ENCODE data around the gene FNDC3B.

FNDC3B gene

DNA sequence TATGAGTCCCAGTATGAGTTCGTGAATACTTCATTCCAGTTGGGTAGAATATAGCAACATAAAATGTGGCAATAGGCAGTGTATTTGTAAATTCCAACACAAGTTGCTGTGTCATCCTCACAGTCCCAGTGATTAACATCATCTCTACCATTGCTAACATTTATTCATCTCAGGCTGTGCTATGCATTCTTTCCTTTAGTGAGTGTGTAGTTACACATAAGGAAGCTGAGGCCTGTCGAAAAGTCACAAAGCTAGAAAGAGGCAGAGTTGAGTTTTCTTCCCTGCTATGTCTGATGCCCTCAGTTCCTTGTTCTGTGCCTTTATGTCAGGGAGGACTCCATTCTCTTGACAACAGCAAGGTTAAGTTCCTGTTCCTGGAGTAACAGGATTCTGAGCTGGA lies 96.4 kb downstream of the FNDC3B start:
- TF ChIP-seq, protein P1, sequence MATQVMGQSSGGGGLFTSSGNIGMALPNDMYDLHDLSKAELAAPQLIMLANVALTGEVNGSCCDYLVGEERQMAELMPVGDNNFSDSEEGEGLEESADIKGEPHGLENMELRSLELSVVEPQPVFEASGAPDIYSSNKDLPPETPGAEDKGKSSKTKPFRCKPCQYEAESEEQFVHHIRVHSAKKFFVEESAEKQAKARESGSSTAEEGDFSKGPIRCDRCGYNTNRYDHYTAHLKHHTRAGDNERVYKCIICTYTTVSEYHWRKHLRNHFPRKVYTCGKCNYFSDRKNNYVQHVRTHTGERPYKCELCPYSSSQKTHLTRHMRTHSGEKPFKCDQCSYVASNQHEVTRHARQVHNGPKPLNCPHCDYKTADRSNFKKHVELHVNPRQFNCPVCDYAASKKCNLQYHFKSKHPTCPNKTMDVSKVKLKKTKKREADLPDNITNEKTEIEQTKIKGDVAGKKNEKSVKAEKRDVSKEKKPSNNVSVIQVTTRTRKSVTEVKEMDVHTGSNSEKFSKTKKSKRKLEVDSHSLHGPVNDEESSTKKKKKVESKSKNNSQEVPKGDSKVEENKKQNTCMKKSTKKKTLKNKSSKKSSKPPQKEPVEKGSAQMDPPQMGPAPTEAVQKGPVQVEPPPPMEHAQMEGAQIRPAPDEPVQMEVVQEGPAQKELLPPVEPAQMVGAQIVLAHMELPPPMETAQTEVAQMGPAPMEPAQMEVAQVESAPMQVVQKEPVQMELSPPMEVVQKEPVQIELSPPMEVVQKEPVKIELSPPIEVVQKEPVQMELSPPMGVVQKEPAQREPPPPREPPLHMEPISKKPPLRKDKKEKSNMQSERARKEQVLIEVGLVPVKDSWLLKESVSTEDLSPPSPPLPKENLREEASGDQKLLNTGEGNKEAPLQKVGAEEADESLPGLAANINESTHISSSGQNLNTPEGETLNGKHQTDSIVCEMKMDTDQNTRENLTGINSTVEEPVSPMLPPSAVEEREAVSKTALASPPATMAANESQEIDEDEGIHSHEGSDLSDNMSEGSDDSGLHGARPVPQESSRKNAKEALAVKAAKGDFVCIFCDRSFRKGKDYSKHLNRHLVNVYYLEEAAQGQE (IDR thresholded peaks at IDR 0.05; ENCODE audit: low read depth) = no peak
- TF ChIP-seq ZBTB7A (IDR thresholded peaks at IDR 0.05; ENCODE audit: low read depth) = no peak
- no peak for TF ChIP-seq CEBPB (IDR thresholded peaks at IDR 0.05)
- TF ChIP-seq NFIC (IDR thresholded peaks at IDR 0.05) = no peak
- TF ChIP-seq, protein P2, sequence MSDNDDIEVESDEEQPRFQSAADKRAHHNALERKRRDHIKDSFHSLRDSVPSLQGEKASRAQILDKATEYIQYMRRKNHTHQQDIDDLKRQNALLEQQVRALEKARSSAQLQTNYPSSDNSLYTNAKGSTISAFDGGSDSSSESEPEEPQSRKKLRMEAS (IDR thresholded peaks at IDR 0.05) = no peak
- no peak for TF ChIP-seq EP300 (IDR thresholded peaks at IDR 0.05; ENCODE audit: borderline replicate concordance)
- TF ChIP-seq, protein P3, sequence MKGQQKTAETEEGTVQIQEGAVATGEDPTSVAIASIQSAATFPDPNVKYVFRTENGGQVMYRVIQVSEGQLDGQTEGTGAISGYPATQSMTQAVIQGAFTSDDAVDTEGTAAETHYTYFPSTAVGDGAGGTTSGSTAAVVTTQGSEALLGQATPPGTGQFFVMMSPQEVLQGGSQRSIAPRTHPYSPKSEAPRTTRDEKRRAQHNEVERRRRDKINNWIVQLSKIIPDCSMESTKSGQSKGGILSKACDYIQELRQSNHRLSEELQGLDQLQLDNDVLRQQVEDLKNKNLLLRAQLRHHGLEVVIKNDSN (IDR thresholded peaks at IDR 0.05) = no peak
- TF ChIP-seq CREB1 (IDR thresholded peaks at IDR 0.05; ENCODE audit: low read depth) = no peak
- no peak for TF ChIP-seq TAF1 (IDR thresholded peaks at IDR 0.05; ENCODE audit: low read depth)
- TF ChIP-seq YY1 (IDR thresholded peaks at IDR 0.05; ENCODE audit: low read depth) = no peak
- no peak for TF ChIP-seq TCF12 (IDR thresholded peaks at IDR 0.05; ENCODE audit: low read depth)
- no peak for TF ChIP-seq EGR1 (IDR thresholded peaks at IDR 0.05)
- TF ChIP-seq RAD21 (IDR thresholded peaks at IDR 0.05; ENCODE audit: low read depth) = no peak
- TF ChIP-seq TEAD4 (IDR thresholded peaks at IDR 0.05) = no peak
- TF ChIP-seq FOXM1 (IDR thresholded peaks at IDR 0.05; ENCODE audit: borderline replicate concordance, low read depth) = no peak

DNA sequence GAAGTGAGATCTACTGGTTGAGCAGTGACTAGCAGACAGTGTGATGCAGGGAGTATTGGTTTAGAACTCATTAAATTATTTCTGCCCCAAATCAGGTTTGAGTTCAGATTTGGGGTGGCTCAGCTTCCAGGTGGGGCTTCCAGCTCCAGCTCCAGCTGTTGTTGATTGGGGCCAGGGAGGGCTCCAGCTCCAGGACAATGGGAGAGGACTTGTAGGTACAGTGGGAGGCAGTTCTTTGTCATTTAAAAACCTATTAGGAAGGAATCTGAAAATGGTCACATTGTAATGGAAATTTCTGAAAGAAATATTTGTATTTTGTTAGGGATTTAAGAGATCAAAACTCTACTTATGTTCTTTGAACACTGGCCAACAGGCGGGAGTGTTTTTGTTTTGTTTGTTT lies 97.0 kb downstream of the FNDC3B start:
- TF ChIP-seq, protein P1 (IDR thresholded peaks at IDR 0.05; ENCODE audit: low read depth) = no peak
- TF ChIP-seq RAD21 (IDR thresholded peaks at IDR 0.05; ENCODE audit: low read depth) (no peak), FOXM1 (IDR thresholded peaks at IDR 0.05; ENCODE audit: borderline replicate concordance, low read depth) (no peak), CEBPB (IDR thresholded peaks at IDR 0.05) (no peak), ZBTB7A (IDR thresholded peaks at IDR 0.05; ENCODE audit: low read depth) (no peak), EP300 (IDR thresholded peaks at IDR 0.05; ENCODE audit: borderline replicate concordance) (no peak), EGR1 (IDR thresholded peaks at IDR 0.05) (no peak), TEAD4 (IDR thresholded peaks at IDR 0.05) (no peak), NFIC (IDR thresholded peaks at IDR 0.05) (no peak), TAF1 (IDR thresholded peaks at IDR 0.05; ENCODE audit: low read depth) (no peak), TCF12 (IDR thresholded peaks at IDR 0.05; ENCODE audit: low read depth) (no peak), CREB1 (IDR thresholded peaks at IDR 0.05; ENCODE audit: low read depth) (no peak), YY1 (IDR thresholded peaks at IDR 0.05; ENCODE audit: low read depth) (no peak)
- TF ChIP-seq, protein P3 (IDR thresholded peaks at IDR 0.05) = no peak
- TF ChIP-seq, protein P2 (IDR thresholded peaks at IDR 0.05) = no peak

DNA sequence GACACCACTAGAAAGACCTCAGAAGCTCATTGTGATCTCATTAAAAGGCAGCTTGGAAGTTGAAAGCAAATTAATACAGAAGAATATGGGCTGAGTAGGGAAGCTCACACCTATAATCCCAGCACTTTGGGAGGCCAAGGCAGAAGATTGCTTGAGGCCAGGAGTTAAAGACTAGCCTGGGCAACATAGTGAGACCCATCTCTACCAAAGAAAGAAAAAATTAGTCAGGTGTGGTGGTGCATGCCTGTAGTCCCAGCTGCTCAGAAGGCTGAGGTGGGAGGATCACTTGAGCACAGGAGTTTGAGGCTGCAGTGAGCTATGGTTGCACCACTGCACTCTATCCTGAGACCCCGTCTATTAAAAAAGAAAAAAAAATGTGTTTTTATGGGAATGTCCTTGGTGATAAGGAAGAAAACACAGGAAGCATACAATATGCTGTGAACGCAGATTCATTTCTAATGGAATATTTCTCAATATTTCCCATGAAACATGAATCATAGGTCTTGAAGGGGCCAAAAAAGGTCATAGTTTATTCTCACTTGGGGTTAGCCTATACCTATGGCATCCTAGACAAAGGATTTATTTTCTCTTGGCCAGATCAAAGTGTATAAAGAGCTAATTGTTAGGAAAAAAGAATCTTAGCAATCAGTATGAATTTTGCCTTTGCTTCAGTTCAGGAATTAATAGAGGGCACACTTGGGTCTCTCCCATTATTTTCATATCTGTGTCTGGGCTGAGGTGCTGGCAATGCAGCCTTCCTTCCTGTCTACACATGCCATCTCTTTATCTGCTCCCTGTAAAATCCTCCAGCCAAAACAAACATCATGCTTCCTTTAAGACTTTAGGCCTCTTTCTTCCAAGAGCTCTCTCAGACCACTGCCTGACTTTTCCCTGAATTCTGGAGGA lies 98.2 kb downstream of the FNDC3B start:
- no peak for TF ChIP-seq NFIC (IDR thresholded peaks at IDR 0.05)
- TF ChIP-seq TAF1 (IDR thresholded peaks at IDR 0.05; ENCODE audit: low read depth) = no peak
- TF ChIP-seq, protein P2 (IDR thresholded peaks at IDR 0.05) = no peak
- TF ChIP-seq CEBPB (IDR thresholded peaks at IDR 0.05) = no peak
- TF ChIP-seq ZBTB7A (IDR thresholded peaks at IDR 0.05; ENCODE audit: low read depth) = no peak
- TF ChIP-seq RAD21 (IDR thresholded peaks at IDR 0.05; ENCODE audit: low read depth) = no peak
- no peak for TF ChIP-seq TEAD4 (IDR thresholded peaks at IDR 0.05)
- TF ChIP-seq EP300 (IDR thresholded peaks at IDR 0.05; ENCODE audit: borderline replicate concordance) = no peak
- TF ChIP-seq, protein P3 (IDR thresholded peaks at IDR 0.05) = no peak
- no peak for TF ChIP-seq CREB1 (IDR thresholded peaks at IDR 0.05; ENCODE audit: low read depth)
- no peak for TF ChIP-seq FOXM1 (IDR thresholded peaks at IDR 0.05; ENCODE audit: borderline replicate concordance, low read depth)
- TF ChIP-seq, protein P1 (IDR thresholded peaks at IDR 0.05; ENCODE audit: low read depth) = no peak
- no peak for TF ChIP-seq TCF12 (IDR thresholded peaks at IDR 0.05; ENCODE audit: low read depth)
- TF ChIP-seq YY1 (IDR thresholded peaks at IDR 0.05; ENCODE audit: low read depth) = no peak
- TF ChIP-seq EGR1 (IDR thresholded peaks at IDR 0.05) = no peak

Data from Ishikawa (cell line).